HG03457 (cell line): ENCODE measurements around the gene PITPNC1.
"Not testable (repeated sequence)": the region's sequence is repeated elsewhere in the genome, so short reads cannot be mapped to it uniquely, and the experiment has no call there.

Source experiments
- ATAC-seq: cut with Tn5 transposase; IDR thresholded peaks from one replicate; pipeline ENCODE4 v1.9.1; 2021; ENCODE audit warnings: moderate number of reproducible peaks; ENCODE audit not compliant: unreplicated experiment

Gene PITPNC1

GRCh38 chr17:67376737-67377487 lies at the start of gene PITPNC1:
PITPNC1 (plus strand) TSS chr17:67377281.
- ATAC-seq: peak; percentile 49

- ATAC-seq: no peak
Measured at GRCh38 chr17:67328026-67328425, 49.1 kb upstream of the PITPNC1 start.

DNA sequence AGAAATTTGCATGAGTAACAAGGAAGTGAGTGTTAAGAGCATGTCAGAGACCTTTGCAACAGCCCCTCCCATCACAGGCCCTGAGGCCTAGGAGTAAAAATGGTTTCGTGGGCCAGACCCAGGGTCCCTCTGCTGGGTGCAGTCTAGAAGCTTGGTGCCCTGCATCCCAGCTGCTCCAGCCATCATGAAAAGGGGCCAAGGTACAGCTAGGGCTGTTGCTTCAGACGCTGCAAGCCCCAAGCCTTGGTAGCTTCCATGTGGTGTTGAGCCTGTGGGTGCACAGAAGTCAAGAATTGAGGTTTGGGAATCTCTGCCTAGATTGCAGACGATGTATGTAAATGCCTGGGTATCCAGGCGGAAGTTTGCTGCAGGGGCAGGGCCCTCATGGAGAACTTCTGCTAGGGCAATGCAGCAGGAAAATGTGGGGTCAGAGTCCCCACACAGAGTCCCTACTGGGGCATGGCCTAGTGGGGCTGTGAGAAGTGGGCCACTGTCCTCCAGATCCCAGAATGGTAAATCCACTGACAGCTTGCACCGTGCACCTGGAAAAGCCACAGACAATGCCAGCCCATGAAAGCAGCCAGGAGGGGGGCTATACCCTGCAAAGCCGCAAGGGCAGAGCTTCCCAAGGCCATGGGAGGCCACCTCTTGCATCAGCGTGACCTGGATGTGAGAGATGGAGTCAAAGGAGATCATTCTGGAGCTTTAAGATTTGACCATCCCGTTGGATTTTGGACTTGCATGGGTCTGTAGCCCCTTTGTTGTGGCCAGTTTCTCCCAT lies 45.5 kb upstream of the PITPNC1 start:
- not testable (repeated sequence) for ATAC-seq

DNA sequence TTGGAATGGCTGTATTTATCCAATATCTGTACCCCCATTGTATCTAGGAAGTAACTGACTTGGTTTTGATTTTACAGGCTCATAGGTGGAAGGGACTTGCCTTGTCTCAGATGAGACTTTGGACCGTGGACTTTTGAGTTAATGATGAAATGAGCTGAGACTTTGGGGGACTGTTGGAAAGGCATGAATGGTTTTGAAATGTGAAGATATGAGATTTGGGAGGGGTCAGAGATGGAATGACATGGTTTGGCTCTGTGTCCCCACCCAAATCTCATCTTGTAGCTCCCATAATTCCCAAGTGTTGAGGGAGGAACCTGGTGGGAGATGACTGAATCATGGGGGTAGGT lies 44.9 kb upstream of the PITPNC1 start:
- not testable (repeated sequence) for ATAC-seq

GRCh38 chr17:67335245-67335835 lies 41.7 kb upstream of the PITPNC1 start:
- ATAC-seq: no peak

- ATAC-seq: no peak
Measured at GRCh38 chr17:67336859-67337258, 40.2 kb upstream of the PITPNC1 start.

DNA sequence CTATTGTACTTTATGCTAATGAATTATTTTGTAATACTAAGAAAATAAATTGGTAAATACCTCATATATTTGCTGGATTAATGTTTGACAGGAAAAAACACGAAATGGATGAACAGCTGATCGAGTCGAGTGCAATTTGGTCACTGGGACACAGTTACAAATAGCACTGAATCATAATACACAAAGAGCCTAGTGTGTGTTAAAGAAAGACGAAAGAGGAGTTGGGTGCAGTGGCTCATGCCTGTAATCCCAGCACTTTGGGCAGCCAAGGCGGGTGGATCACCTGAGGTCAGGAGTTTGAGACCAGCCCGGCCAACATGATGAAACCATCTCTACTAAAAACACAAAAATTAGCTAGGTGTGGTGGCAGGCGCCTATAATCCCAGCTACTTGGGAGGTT lies 38.7 kb upstream of the PITPNC1 start:
- ATAC-seq: not testable (repeated sequence)

GRCh38 chr17:67343237-67343636 lies 33.8 kb upstream of the PITPNC1 start:
- ATAC-seq: no peak

GRCh38 chr17:67347826-67348225 lies 29.3 kb upstream of the PITPNC1 start:
- no peak for ATAC-seq

GRCh38 chr17:67349420-67349819 lies 27.7 kb upstream of the PITPNC1 start:
- no peak for ATAC-seq

DNA sequence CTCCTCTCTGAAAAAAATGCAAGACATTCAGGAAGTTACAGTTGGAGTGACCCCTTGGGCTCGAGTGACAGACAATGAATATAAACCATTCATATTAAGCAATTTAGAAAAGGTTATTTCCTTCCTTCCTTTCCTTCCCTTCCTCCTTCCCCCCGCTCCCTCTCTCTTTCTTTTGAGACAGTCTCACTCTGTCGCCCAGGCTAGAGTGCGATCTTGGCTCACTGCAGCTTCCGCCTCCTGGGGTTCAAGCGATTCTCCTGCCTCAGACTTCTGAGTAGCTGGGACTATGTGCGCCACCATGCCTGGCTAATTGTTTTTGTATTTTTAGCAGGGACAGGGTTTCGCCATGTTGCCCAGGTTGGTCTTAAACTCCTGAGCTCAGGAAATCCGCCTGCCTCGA lies 23.9 kb upstream of the PITPNC1 start:
- ATAC-seq: no peak

DNA sequence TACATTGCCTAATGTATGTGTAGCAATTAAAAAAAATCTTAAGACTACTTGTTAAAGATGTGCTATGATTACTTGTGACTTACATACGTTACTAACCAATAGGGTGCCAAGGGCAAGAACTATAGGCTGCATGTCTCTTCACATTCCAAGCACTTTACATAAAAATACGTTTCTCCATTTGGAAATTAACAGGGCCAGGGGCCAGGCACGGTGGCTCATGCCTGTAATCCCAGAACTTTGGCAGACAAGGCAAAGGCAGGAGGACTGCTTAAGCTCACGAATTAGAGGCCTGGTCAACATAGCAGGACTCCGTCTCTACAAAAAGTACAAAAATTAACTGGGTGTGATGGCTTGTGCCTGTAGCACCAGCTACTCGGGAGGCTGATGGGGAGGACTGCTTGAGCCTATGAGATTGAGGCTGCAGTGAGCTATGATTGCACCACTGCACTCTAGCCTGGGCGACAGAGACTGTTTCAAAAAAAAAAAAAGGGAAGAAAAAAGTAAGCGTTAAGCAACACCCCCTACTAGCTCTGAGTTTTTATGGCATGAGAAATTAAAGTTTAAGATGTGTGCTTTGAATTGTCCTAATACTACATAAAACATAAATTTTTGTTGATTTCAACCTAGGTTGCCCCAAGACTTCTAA lies 23.0 kb upstream of the PITPNC1 start:
- no peak for ATAC-seq

DNA sequence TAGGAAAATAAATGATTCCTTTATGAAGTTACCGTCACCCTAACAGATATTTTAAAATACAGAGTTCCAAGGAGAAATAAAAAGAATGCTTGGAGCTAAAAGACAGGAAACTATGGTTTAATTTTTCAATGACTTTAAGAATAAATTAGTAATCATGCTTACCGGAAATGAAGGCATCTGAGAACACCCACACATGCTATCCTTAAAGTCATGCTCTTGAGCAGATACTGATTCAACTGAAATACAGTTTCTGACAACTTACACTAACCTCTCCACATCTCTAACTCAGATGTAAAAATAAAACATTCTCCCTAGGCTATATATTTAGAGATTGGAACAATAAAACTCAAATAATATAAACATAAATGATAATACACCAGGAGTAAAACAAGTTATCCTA lies 18.5 kb upstream of the PITPNC1 start:
- no peak for ATAC-seq

- no peak for ATAC-seq
Measured at GRCh38 chr17:67359960-67360791, 16.9 kb upstream of the PITPNC1 start.

- no peak for ATAC-seq
Measured at GRCh38 chr17:67360880-67361279, 16.2 kb upstream of the PITPNC1 start.

DNA sequence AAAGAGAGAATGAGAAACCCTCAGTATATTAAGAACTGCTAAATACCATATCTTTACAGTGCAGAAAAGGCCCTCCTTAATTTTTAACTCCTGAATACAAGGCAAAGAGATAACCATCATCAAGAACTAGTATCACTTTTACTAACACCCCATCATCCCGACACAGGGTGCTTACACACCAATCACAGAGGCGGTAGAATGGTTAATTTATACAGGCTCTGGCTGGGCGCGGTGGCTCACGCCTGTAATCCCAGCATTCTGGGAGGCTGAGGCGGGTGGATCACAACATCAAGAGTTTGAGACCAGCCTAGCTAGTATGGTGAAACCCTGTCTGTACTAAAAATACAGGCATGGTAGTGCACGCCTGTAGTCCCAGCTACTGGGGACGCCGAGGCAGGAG lies 14.9 kb upstream of the PITPNC1 start:
- ATAC-seq: no peak

DNA sequence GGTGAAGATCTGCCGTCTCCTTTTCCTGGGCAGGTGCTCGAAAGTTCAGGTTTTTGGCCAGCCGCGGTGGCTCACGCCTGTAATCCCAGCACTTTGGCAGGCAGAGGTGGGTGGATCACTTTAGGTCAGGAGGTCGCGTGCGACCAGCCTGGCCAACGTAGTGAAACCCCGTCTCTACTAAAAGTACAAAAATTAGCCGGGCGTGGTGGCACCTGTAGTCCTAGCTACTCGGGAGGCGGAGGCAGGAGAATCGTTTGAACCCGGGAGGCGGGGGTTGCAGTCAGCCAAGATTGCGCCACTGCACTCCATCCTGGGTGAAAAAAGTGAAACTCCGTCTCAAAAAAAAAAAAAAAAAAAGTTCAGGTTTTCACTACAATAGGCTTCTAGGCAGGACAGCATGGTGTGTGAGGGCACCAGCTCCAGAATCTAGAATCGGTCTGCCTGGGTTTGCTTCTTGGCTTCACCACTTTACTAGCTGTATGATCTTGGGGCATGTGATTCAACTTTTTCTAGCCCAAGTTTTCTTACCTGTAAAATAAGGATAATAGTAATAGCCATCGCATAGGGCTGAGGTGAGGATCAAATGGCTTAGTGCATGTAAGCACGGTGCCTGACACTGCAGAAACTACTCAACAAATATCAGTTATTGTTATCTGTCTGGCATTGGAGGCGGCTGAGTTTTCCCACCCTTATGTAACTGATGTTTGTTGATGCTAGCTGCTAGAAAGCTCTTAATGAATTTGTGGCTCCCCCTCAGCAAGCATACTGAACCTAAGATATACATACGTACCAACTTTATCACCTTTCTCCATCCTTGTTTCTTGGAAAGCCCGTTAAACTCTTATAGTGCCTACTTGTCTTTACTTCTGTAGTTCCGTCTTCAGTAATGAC lies 12.0 kb upstream of the PITPNC1 start:
- no peak for ATAC-seq

DNA sequence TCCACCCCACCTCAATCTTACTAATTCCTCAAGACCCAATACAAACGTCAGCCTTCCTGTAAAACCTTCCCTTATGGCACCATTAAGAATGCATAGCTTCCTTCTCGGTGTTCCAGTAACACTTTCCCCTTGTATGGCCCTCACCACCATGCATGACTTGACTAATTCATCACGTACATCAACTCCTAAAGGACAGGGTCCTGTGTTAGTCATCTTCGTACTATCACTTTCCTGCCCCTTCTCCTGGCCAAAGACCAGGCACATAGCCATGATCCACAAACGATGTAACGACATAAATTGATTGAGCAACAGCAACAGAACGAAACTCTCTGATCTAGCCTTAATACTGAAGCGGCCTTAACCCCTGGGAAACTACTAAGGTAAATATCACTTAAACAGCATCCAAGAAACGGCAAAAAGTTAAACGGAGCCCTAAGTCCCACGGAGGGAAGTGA lies 11.3 kb upstream of the PITPNC1 start:
- ATAC-seq: peak; percentile 15
